SK-N-SH (cell line): ENCODE measurements around the gene CDIP1.

Experiments used
- EZH2phosphoT487 ChIP-seq: fragments of 200-600 bp; sonication (generic); IDR thresholded peaks from 2 replicates; pipeline ENCODE4 v1.6.1; 2017; ENCODE audit warnings: low read depth, mixed run types, mild to moderate bottlenecking, antibody characterized with exemption, moderate library complexity, borderline replicate concordance
- FOXM1 ChIP-seq: IDR thresholded peaks from 2 replicates; pipeline ENCODE4 v1.4.0; 2012; ENCODE audit warnings: low read depth, mild to moderate bottlenecking
- POLR2AphosphoS5 ChIP-seq: IDR thresholded peaks from 2 replicates; pipeline ENCODE4 v1.6.1; 2012; ENCODE audit warnings: low read depth, low read length
- RAD21 ChIP-seq: IDR thresholded peaks from 2 replicates; pipeline ENCODE4 v1.6.1; 2012; ENCODE audit warnings: mild to moderate bottlenecking, low read length
- RCOR1 ChIP-seq: fragments of 150-350 bp; IDR thresholded peaks from 2 replicates; pipeline ENCODE4 v1.6.1; 2017; ENCODE audit warnings: antibody characterized with exemption, low read length
- RFX5 ChIP-seq: IDR thresholded peaks from 2 replicates; pipeline ENCODE4 v1.6.1; 2012; ENCODE audit warnings: mild to moderate bottlenecking, improper control_type of control experiment, low read length
- SIN3A ChIP-seq: IDR thresholded peaks from 2 replicates; pipeline ENCODE4 v1.6.1; 2012; ENCODE audit warnings: low read depth, mild to moderate bottlenecking, low read length, moderate library complexity, borderline replicate concordance
- YY1 ChIP-seq: IDR thresholded peaks from 2 replicates; pipeline ENCODE4 v1.4.0; 2012; ENCODE audit warnings: low read depth, mild to moderate bottlenecking
- TF ChIP-seq, protein P1 (sequence below): fragments of 200-600 bp; sonication (generic); IDR thresholded peaks from 2 replicates; pipeline ENCODE4 v1.6.1; 2017; ENCODE audit warnings: antibody characterized with exemption, mild to moderate bottlenecking, moderate library complexity
- TF ChIP-seq, protein P2 (sequence below): IDR thresholded peaks from 2 replicates; pipeline ENCODE4 v1.4.0; 2012; ENCODE audit warnings: low read depth

DNA sequence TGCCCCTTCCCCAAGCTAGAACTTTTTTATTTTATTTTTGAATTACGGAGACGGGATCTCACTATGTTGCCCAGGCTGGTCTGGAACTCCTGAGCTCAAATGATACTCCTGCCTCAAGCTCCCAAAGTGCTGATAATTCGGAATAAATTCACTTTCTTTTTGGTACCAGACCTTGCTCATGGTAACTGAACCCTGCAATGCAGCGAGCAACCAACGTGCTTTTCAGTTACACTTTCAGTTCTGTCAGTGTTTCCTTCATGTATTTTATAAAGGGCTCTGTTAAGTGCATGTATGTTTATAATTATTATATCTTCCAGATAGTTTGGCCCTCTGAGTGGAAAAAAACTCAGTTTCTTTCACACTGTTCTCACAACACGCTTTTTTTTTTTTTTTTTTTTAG lies 31.5 kb upstream of the CDIP1 start:
- TF ChIP-seq RFX5 (no peak), YY1 (no peak), EZH2phosphoT487 (no peak), SIN3A (no peak), FOXM1 (no peak), RAD21 (no peak), RCOR1 (no peak), POLR2AphosphoS5 (no peak)
- TF ChIP-seq, protein P1, sequence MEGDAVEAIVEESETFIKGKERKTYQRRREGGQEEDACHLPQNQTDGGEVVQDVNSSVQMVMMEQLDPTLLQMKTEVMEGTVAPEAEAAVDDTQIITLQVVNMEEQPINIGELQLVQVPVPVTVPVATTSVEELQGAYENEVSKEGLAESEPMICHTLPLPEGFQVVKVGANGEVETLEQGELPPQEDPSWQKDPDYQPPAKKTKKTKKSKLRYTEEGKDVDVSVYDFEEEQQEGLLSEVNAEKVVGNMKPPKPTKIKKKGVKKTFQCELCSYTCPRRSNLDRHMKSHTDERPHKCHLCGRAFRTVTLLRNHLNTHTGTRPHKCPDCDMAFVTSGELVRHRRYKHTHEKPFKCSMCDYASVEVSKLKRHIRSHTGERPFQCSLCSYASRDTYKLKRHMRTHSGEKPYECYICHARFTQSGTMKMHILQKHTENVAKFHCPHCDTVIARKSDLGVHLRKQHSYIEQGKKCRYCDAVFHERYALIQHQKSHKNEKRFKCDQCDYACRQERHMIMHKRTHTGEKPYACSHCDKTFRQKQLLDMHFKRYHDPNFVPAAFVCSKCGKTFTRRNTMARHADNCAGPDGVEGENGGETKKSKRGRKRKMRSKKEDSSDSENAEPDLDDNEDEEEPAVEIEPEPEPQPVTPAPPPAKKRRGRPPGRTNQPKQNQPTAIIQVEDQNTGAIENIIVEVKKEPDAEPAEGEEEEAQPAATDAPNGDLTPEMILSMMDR, result no peak
- TF ChIP-seq, protein P2, sequence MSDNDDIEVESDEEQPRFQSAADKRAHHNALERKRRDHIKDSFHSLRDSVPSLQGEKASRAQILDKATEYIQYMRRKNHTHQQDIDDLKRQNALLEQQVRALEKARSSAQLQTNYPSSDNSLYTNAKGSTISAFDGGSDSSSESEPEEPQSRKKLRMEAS, result no peak
